Measurements from ENCODE around the gene E2F7. TPM values are rescaled to one million over a fixed set of nuclear protein-coding genes. Genes with fewer than 3 reads are reported as not detected.

Gene E2F7
- polyA plus RNA-seq, 1 of the 3 experiments (the other 2 are of a cell fraction) = 8.8 TPM

GRCh38 chr12:77023501-77023900 is 41.9 kb downstream of the E2F7 start:
- Histone ChIP-seq H3F3A (replicated peaks; ENCODE audit: insufficient read depth) (peaks cover 57% of the 10 kb centered on the region), H3K79me2 (ENCODE audit: insufficient read depth) (peaks cover 13% of the 10 kb centered on the region; the same call in 1 of the 2 replicates), H3K36me3 (replicated peaks in 1 of 2; ENCODE audit: control insufficient read depth in 1 of 2, insufficient read depth in 2 of 2, low read length in 1 of 2) (peaks cover 42 to 92% of the 10 kb centered on the region in 2 experiments), H3K27me3 (ENCODE audit: insufficient read depth) (no peaks in the 10 kb centered on the region), H3K4me2 (no peak overlapping the region), H3K9me2 (no peaks in the 10 kb centered on the region), H3K4me3 (ENCODE audit: low read depth in 2 of 2, low read length in 1 of 2) (no peak overlapping the region), H3K27ac (ENCODE audit: low read depth in 2 of 2, low read length in 1 of 2) (no peak overlapping the region), H2AFZ (ENCODE audit: low read depth) (no peak overlapping the region), H3K4me1 (ENCODE audit: control insufficient read depth in 1 of 2, insufficient read depth in 2 of 2, low read depth in 1 of 2, low read length in 1 of 2) (no peaks in the 10 kb centered on the region), H4K20me1 (ENCODE audit: insufficient read depth) (no peaks in the 10 kb centered on the region), H3K9ac (no peak overlapping the region), H3K9me3 (no peaks in the 10 kb centered on the region)
- no peak for DNase-seq
- ChIA-PET POLR2A (no interaction called here), CTCF (no interaction called here)
- TF ChIP-seq CHD2 (IDR thresholded peaks at IDR 0.05; ENCODE audit: low read length, partially characterized antibody) = no peak
- TF ChIP-seq PBX3 (IDR thresholded peaks at IDR 0.05) = no peak
- no peak for TF ChIP-seq EP300 (IDR thresholded peaks at IDR 0.05; ENCODE audit: borderline replicate concordance in 1 of 2, low read depth in 1 of 2, low read length in 1 of 2)
- TF ChIP-seq, protein P1, sequence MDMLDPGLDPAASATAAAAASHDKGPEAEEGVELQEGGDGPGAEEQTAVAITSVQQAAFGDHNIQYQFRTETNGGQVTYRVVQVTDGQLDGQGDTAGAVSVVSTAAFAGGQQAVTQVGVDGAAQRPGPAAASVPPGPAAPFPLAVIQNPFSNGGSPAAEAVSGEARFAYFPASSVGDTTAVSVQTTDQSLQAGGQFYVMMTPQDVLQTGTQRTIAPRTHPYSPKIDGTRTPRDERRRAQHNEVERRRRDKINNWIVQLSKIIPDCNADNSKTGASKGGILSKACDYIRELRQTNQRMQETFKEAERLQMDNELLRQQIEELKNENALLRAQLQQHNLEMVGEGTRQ (IDR thresholded peaks at IDR 0.05; ENCODE audit: borderline replicate concordance, low read depth, low read length) = no peak
- TF ChIP-seq IRF3 (IDR thresholded peaks at IDR 0.05; ENCODE audit: low read depth, low read length) = no peak
- TF ChIP-seq TCF12 (IDR thresholded peaks at IDR 0.05) = no peak
- TF ChIP-seq JUND (IDR thresholded peaks at IDR 0.05) = no peak
- TF ChIP-seq MEF2A (IDR thresholded peaks at IDR 0.05; ENCODE audit: borderline replicate concordance, low read depth) = no peak
- WGBS (ENCODE audit: low lambda C conversion rate) = 97% methylated on average over 6 of the region's 6 CpGs

DNA sequence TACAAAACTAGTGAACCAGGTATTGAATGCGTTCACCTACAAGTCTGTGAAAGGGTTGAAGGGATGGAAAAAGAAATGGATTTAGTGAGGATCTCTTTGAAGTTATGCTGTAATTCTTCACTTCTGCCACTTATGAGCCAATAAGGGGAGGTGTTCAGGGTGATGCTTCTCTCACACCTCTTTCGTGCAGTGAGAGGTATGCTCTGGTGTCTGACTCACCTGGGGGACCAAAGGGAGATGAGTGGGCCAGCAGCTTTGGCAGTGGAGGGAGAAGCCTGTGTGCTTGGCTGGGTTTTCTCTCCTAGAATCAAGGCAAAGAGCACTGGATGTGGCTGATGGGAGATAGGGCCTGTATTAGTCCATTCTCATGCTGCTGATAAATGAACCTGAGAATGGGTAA is 45.4 kb downstream of the E2F7 start:
- Histone ChIP-seq H3K27me3 (ENCODE audit: insufficient read depth) (no peaks in the 10 kb centered on the region), H3K9me3 (no peaks in the 10 kb centered on the region), H4K20me1 (ENCODE audit: insufficient read depth) (no peaks in the 10 kb centered on the region), H3F3A (replicated peaks; ENCODE audit: insufficient read depth) (peaks cover 61% of the 10 kb centered on the region), H3K36me3 (replicated peaks in 1 of 2; ENCODE audit: control insufficient read depth in 1 of 2, insufficient read depth in 2 of 2, low read length in 1 of 2) (peaks cover 32 to 66% of the 10 kb centered on the region in 2 experiments), H3K9ac (no peak overlapping the region), H3K4me1 (ENCODE audit: control insufficient read depth in 1 of 2, insufficient read depth in 2 of 2, low read depth in 1 of 2, low read length in 1 of 2) (no peaks in the 10 kb centered on the region), H3K27ac (ENCODE audit: low read depth in 2 of 2, low read length in 1 of 2) (no peak overlapping the region), H3K79me2 (ENCODE audit: insufficient read depth) (no peaks in the 10 kb centered on the region), H3K9me2 (no peaks in the 10 kb centered on the region), H3K4me3 (ENCODE audit: low read depth in 2 of 2, low read length in 1 of 2) (no peak overlapping the region), H3K4me2 (no peak overlapping the region), H2AFZ (ENCODE audit: low read depth) (no peak overlapping the region)
- WGBS (ENCODE audit: low lambda C conversion rate) = 93% methylated on average over 2 of the region's 2 CpGs
- ChIA-PET POLR2A (no interaction called here), CTCF (interaction anchor here (0.9 to 4.6 kb wide), 3 partner anchors 8 to 230 kb away, joined by 3 to 45 read pairs (median 6); no protein-coding TSS in a partner anchor)
- no peak for DNase-seq
- TF ChIP-seq FOXM1 (IDR thresholded peaks at IDR 0.05; ENCODE audit: low read depth) = no peak
- TF ChIP-seq, protein P2, sequence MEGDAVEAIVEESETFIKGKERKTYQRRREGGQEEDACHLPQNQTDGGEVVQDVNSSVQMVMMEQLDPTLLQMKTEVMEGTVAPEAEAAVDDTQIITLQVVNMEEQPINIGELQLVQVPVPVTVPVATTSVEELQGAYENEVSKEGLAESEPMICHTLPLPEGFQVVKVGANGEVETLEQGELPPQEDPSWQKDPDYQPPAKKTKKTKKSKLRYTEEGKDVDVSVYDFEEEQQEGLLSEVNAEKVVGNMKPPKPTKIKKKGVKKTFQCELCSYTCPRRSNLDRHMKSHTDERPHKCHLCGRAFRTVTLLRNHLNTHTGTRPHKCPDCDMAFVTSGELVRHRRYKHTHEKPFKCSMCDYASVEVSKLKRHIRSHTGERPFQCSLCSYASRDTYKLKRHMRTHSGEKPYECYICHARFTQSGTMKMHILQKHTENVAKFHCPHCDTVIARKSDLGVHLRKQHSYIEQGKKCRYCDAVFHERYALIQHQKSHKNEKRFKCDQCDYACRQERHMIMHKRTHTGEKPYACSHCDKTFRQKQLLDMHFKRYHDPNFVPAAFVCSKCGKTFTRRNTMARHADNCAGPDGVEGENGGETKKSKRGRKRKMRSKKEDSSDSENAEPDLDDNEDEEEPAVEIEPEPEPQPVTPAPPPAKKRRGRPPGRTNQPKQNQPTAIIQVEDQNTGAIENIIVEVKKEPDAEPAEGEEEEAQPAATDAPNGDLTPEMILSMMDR (IDR thresholded peaks at IDR 0.05) = no peak
- no peak for TF ChIP-seq MXI1 (IDR thresholded peaks at IDR 0.05; ENCODE audit: low read depth, low read length)
- TF ChIP-seq NRF1 (IDR thresholded peaks at IDR 0.05; ENCODE audit: low read depth, low read length) = no peak
- no peak for TF ChIP-seq TAF1 (IDR thresholded peaks at IDR 0.05; ENCODE audit: borderline replicate concordance, low read depth, low read length)
- no peak for TF ChIP-seq FOXJ3 (CRISPR knock-in tag; IDR thresholded peaks at IDR 0.05)
- no peak for TF ChIP-seq ZBTB33 (IDR thresholded peaks at IDR 0.05; ENCODE audit: borderline replicate concordance, low read depth)
- no peak for TF ChIP-seq MAX (IDR thresholded peaks at IDR 0.05; ENCODE audit: low read depth)
- no peak for TF ChIP-seq NFIC (IDR thresholded peaks at IDR 0.05; ENCODE audit: borderline replicate concordance)
- no peak for TF ChIP-seq SMC3 (IDR thresholded peaks at IDR 0.05; ENCODE audit: low read depth, low read length)
- TF ChIP-seq RFX5 (IDR thresholded peaks at IDR 0.05; ENCODE audit: low read length) = no peak
- TF ChIP-seq ELF1 (IDR thresholded peaks at IDR 0.05) = no peak
- TF ChIP-seq POLR2AphosphoS5 (IDR thresholded peaks at IDR 0.05; ENCODE audit: low read depth, low read length) = no peak
- no peak for TF ChIP-seq RAD21 (IDR thresholded peaks at IDR 0.05; ENCODE audit: low read length)
- TF ChIP-seq, protein P1 (IDR thresholded peaks at IDR 0.05; ENCODE audit: borderline replicate concordance, low read depth, low read length) = no peak

Data from SK-N-SH (cell line).